OCI-LY7 (cell line): ENCODE results near the gene RAD51B. TPM values are rescaled to one million over a fixed set of nuclear protein-coding genes. Genes with fewer than 3 reads are reported as not detected.

Source experiments
- BruUV-seq: library from RNA; stranded (reverse); fragments of 400-500 nt; replicated peaks from 2 replicates; lab custom pipeline; 2021; lab: Mats Ljungman, UMichigan
- CTCF ChIA-PET: fragments of 300-600 bp; sonication (Branson Sonifier 250); formaldehyde crosslinking; loops from one replicate; lab custom pipeline; 2022; ENCODE audit warnings: antibody characterized with exemption; ENCODE audit not compliant: unreplicated experiment; lab: Charles Lee
- POLR2A ChIA-PET: fragments of 300-600 bp; sonication (Branson Sonifier 250); formaldehyde crosslinking; loops from one replicate; lab custom pipeline; 2022; ENCODE audit warnings: antibody characterized with exemption; lab: Charles Lee
- DNase-seq: peaks from one replicate; pipeline ENCODE4 v3.0.0-alpha.2; 2015; ENCODE audit warnings: low spot score
- H2AFZ ChIP-seq: fragments of 200-600 bp; sonication (generic), shearing (Covaris generic); 2 replicates; pipeline ENCODE4 v1.6.1; 2014; ENCODE audit warnings: mild to moderate bottlenecking, antibody characterized with exemption, low read length, moderate library complexity
- H3K27ac ChIP-seq: fragments of 200-600 bp; sonication (generic); 2 replicates; pipeline ENCODE4 v1.5.1; 2014; ENCODE audit warnings: mixed run types, low read depth, mild to moderate bottlenecking, moderate library complexity, low read length, inconsistent platforms; ENCODE audit not compliant: poor library complexity, severe bottlenecking
- H3K36me3 ChIP-seq: fragments of 200-600 bp; sonication (generic); 2 replicates; pipeline ENCODE4 v1.6.1; 2014; ENCODE audit warnings: mild to moderate bottlenecking, antibody characterized with exemption, low read length, moderate library complexity, mixed read lengths; ENCODE audit not compliant: insufficient read depth
- H3K4me1 ChIP-seq: fragments of 200-600 bp; sonication (generic); 2 replicates; pipeline ENCODE4 v1.5.1; 2014; ENCODE audit warnings: mild to moderate bottlenecking, low read length; ENCODE audit not compliant: insufficient read depth, poor library complexity, severe bottlenecking
- H3K4me2 ChIP-seq: fragments of 200-600 bp; sonication (generic); 2 replicates; pipeline ENCODE4 v1.6.1; 2014; ENCODE audit warnings: mild to moderate bottlenecking, low read length
- H3K4me3 ChIP-seq: fragments of 200-600 bp; sonication (generic); 2 replicates; pipeline ENCODE4 v1.5.1; 2014; ENCODE audit warnings: mild to moderate bottlenecking, low read depth, low read length; ENCODE audit not compliant: poor library complexity, severe bottlenecking
- H3K79me2 ChIP-seq: fragments of 200-600 bp; sonication (generic); 2 replicates; pipeline ENCODE4 v1.6.1; 2016; ENCODE audit warnings: low read depth, mild to moderate bottlenecking, low read length, moderate library complexity, mixed read lengths; ENCODE audit not compliant: insufficient read depth
- H3K9me2 ChIP-seq: fragments of 200-600 bp; sonication (generic); 2 replicates; pipeline ENCODE4 v1.6.1; 2016; ENCODE audit warnings: mild to moderate bottlenecking, low read length, mixed read lengths; ENCODE audit not compliant: insufficient read depth
- H3K9me3 ChIP-seq: fragments of 200-600 bp; sonication (generic); 2 replicates; pipeline ENCODE4 v1.6.1; 2014; ENCODE audit warnings: mild to moderate bottlenecking, mixed run types, low read length, mixed read lengths
- H4K20me1 ChIP-seq: fragments of 200-600 bp; sonication (generic); 2 replicates; pipeline ENCODE4 v1.6.1; 2014; ENCODE audit warnings: mild to moderate bottlenecking, antibody characterized with exemption, low read length, moderate library complexity, mixed read lengths; ENCODE audit not compliant: insufficient read depth
- CTCF ChIP-seq: fragments of 200-600 bp; sonication (generic); conservative IDR thresholded peaks from 2 replicates; pipeline ENCODE4 v1.5.1; 2014; ENCODE audit warnings: mild to moderate bottlenecking, antibody characterized with exemption, low read length, moderate library complexity, mixed read lengths
- EZH2phosphoT487 ChIP-seq: fragments of 200-600 bp; sonication (generic); IDR thresholded peaks from 2 replicates; pipeline ENCODE4 v1.6.1; 2018; ENCODE audit warnings: low read depth, borderline replicate concordance, mild to moderate bottlenecking, mixed run types, antibody characterized with exemption, low read length, moderate library complexity, mixed read lengths
- intact Hi-C: fragments of 100-400 bp; cut with micrococcal nuclease; formaldehyde crosslinking; loops from one replicate; pipeline ENCODE4 v1.10.0; 2022; ENCODE audit not compliant: unreplicated experiment
- total RNA-seq, 2 experiments: library from RNA; depleted of rRNA in 1 of 2; stranded (reverse); fragments of >200 nt in 1 of 2; shearing (Covaris generic) in 1 of 2; gene quantifications; 2 replicates each; pipeline ENCODE4 v1.2.3, GENCODE V29; 2014 to 2022

RAD51B gene
- total RNA-seq, 2 experiments from 2014 or later = 41.4 to 89.9 TPM

- CTCF ChIA-PET = no interaction called here
- Histone ChIP-seq H3K4me3 (no peak overlapping the region), H3K27ac (no peak overlapping the region), H3K4me2 (no peak overlapping the region), H3K9me2 (no peaks in the 10 kb centered on the region), H3K4me1 (no peaks in the 10 kb centered on the region), H3K9me3 (peaks cover 15% of the 10 kb centered on the region; the same call in 1 of the 2 replicates), H4K20me1 (no peaks in the 10 kb centered on the region), H3K36me3 (no peaks in the 10 kb centered on the region), H3K79me2 (no peaks in the 10 kb centered on the region), H2AFZ (no peak overlapping the region)
- intact Hi-C loops = no loop called here
- POLR2A ChIA-PET = no interaction called here
- no peak for DNase-seq
- BruUV-seq = no TSS peak
- TF ChIP-seq CTCF (no peak), EZH2phosphoT487 (no peak)
These were observed 287.3 kb downstream of the RAD51B start for GRCh38 chr14:68106905-68107304.

GRCh38 chr14:68109132-68109900, 289.7 kb downstream of the RAD51B start:
- H3K9me3 ChIP-seq = no peaks in the 10 kb centered on the region
- TF ChIP-seq EZH2phosphoT487 (no peak), CTCF (no peak)
- no TSS peak for BruUV-seq
- H3K9me2 ChIP-seq = no peaks in the 10 kb centered on the region
- no peak overlapping the region for H2AFZ ChIP-seq
- no peak overlapping the region for H3K4me2 ChIP-seq
- ChIA-PET POLR2A (no interaction called here), CTCF (no interaction called here)
- no peak for DNase-seq
- no peaks in the 10 kb centered on the region for H3K36me3 ChIP-seq
- H3K79me2 ChIP-seq = no peaks in the 10 kb centered on the region
- no peaks in the 10 kb centered on the region for H4K20me1 ChIP-seq
- intact Hi-C loops = no loop called here
- no peak overlapping the region for H3K27ac ChIP-seq
- H3K4me1 ChIP-seq = no peaks in the 10 kb centered on the region
- H3K4me3 ChIP-seq = no peak overlapping the region
